A549 (cell line): ENCODE results near the gene TRAPPC10. TPM values are rescaled to one million over a fixed set of nuclear protein-coding genes. Genes with fewer than 3 reads are reported as not detected.

Source experiments
- ATAC-seq, 2 experiments: fragments of 200-7000 bp in 1 of 2; fragments of >200 bp in 1 of 2; cut with Nextera tagmentation in 1 of 2; cut with Tn5 transposase in 1 of 2; 3 replicates each; pipeline versions ENCODE4 v1.8.0 to v1.9.1; 2018 to 2020; ENCODE audit warnings: mild to moderate bottlenecking in 1 of 2, moderate library complexity in 1 of 2
- CTCF ChIA-PET: fragments of 300-600 bp; sonication (Branson Sonifier 250); formaldehyde crosslinking; extraction: SDS; loops from one replicate; lab custom pipeline; 2021; ENCODE audit warnings: antibody characterized with exemption, inconsistent platforms; lab: Yijun Ruan, JAX
- POLR2A ChIA-PET: fragments of 350-600 bp; formaldehyde crosslinking; extraction: SDS; loops from one replicate; lab custom pipeline; 2021; ENCODE audit warnings: antibody characterized with exemption, inconsistent platforms; lab: Yijun Ruan, JAX
- DNase-seq, 2 experiments: peaks; one replicate each; pipeline versions ENCODE4 v3.0.0 to v3.0.0-alpha.2; 2011 to 2016; ENCODE audit warnings: low read depth in 1 of 2, low spot score in 1 of 2
- FAIRE-seq: peaks from 2 replicates; lab custom pipeline; 2011; peaks lifted over from hg19 to GRCh38; lab: Jason Lieb, UNC
- H3K27ac ChIP-seq, 2 experiments: fragments of >200 bp; sonication (Bioruptor Twin); formaldehyde crosslinking; 3 replicates each; pipeline ENCODE4 v1.5.1; 2016 to 2017
- H3K4me1 ChIP-seq: fragments of >200 bp; sonication (Bioruptor Twin); formaldehyde crosslinking; 3 replicates; pipeline ENCODE4 v1.6.1; 2016
- H3K4me2 ChIP-seq: fragments of >200 bp; sonication (Bioruptor Twin); formaldehyde crosslinking; 3 replicates; pipeline ENCODE4 v1.6.1; 2016
- H3K4me3 ChIP-seq: fragments of >200 bp; sonication (Bioruptor Twin); formaldehyde crosslinking; 3 replicates; pipeline ENCODE4 v1.5.1; 2016
- H3K9me3 ChIP-seq: fragments of >200 bp; sonication (Bioruptor Twin); formaldehyde crosslinking; 3 replicates; pipeline ENCODE4 v1.6.1; 2016
- CBX8 ChIP-seq: fragments of 200-600 bp; sonication (generic); IDR thresholded peaks from 2 replicates; pipeline ENCODE4 v1.6.1; 2016
- CEBPB ChIP-seq, 2 experiments: fragments of >200 bp in 1 of 2; sonication (Bioruptor Twin) in 1 of 2; formaldehyde crosslinking in 1 of 2; IDR thresholded peaks; 2 replicates each; pipeline ENCODE4 v1.6.1; 2012 to 2016
- ESRRA ChIP-seq: fragments of 150-350 bp; IDR thresholded peaks from 2 replicates; pipeline ENCODE4 v1.6.1; 2014; ENCODE audit warnings: mild to moderate bottlenecking, low read length, borderline replicate concordance
- FOSB ChIP-seq: fragments of 250-450 bp; sonication (Bioruptor Pico); IDR thresholded peaks from 2 replicates; pipeline ENCODE4 v1.5.0; 2020; ENCODE audit warnings: mild to moderate bottlenecking, moderate library complexity
- FOSL2 ChIP-seq, 2 experiments: fragments of 450-650 bp in 1 of 2; fragments of >200 bp in 1 of 2; sonication (Bioruptor Twin) in 1 of 2; formaldehyde crosslinking; IDR thresholded peaks; 2 replicates each; pipeline versions ENCODE4 v1.5.0 to v1.6.1; 2016 to 2020; ENCODE audit warnings: mild to moderate bottlenecking in 1 of 2, moderate library complexity in 1 of 2
- GATA3 ChIP-seq: IDR thresholded peaks from 2 replicates; pipeline ENCODE4 v1.6.1; 2012; ENCODE audit warnings: borderline replicate concordance
- HDAC2 ChIP-seq: fragments of 200-600 bp; sonication (generic); IDR thresholded peaks from 2 replicates; pipeline ENCODE4 v1.6.1; 2016
- HEYL ChIP-seq: fragments of 250-450 bp; sonication (Bioruptor Pico); IDR thresholded peaks from 2 replicates; pipeline ENCODE4 v1.8.0; 2021; ENCODE audit warnings: mild to moderate bottlenecking, moderate library complexity
- HOXA7 ChIP-seq: fragments of 250-450 bp; sonication (Bioruptor Pico); IDR thresholded peaks from 2 replicates; pipeline ENCODE4 v1.5.0; 2020; ENCODE audit warnings: mild to moderate bottlenecking, moderate library complexity
- HOXB5 ChIP-seq: fragments of 250-450 bp; sonication (Bioruptor Pico); IDR thresholded peaks from 2 replicates; pipeline ENCODE4 v1.5.0; 2020; ENCODE audit warnings: mild to moderate bottlenecking, moderate library complexity
- JUN ChIP-seq, 2 experiments: fragments of >200 bp; sonication (Bioruptor Twin); formaldehyde crosslinking; IDR thresholded peaks; 2 replicates in 1 of 2; 3 replicates in 1 of 2; pipeline ENCODE4 v1.6.1; 2016 to 2017
- KDM1A ChIP-seq: fragments of 200-600 bp; sonication (generic); IDR thresholded peaks from 2 replicates; pipeline ENCODE4 v1.6.1; 2016; ENCODE audit warnings: low read depth, mild to moderate bottlenecking
- MAFK ChIP-seq: fragments of 450-650 bp; IDR thresholded peaks from 2 replicates; pipeline ENCODE4 v1.6.1; 2014; ENCODE audit not compliant: partially characterized antibody
- RARB ChIP-seq: fragments of 250-450 bp; sonication (Bioruptor Pico); IDR thresholded peaks from 2 replicates; pipeline ENCODE4 v1.8.0; 2021; ENCODE audit warnings: mild to moderate bottlenecking, moderate library complexity
- RCOR1 ChIP-seq: fragments of 150-350 bp; IDR thresholded peaks from 2 replicates; pipeline ENCODE4 v1.6.1; 2014; ENCODE audit warnings: antibody characterized with exemption, low read length, low read depth
- RFX5 ChIP-seq: fragments of 450-650 bp; IDR thresholded peaks from 2 replicates; pipeline ENCODE4 v1.7.1; 2014; ENCODE audit warnings: antibody characterized with exemption, mild to moderate bottlenecking, moderate library complexity
- RNF2 ChIP-seq: fragments of 200-600 bp; sonication (generic); IDR thresholded peaks from 2 replicates; pipeline ENCODE4 v1.6.1; 2016; ENCODE audit warnings: low read depth, mild to moderate bottlenecking, antibody characterized with exemption, moderate library complexity, borderline replicate concordance
- TP53 ChIP-seq: fragments of 250-450 bp; sonication (Bioruptor Pico); IDR thresholded peaks from 2 replicates; pipeline ENCODE4 v1.5.0; 2021; ENCODE audit warnings: mild to moderate bottlenecking, moderate library complexity
- ZNF302 ChIP-seq: fragments of 250-450 bp; sonication (Bioruptor Pico); IDR thresholded peaks from 2 replicates; pipeline ENCODE4 v1.9.0; 2021; ENCODE audit warnings: inconsistent platforms, mild to moderate bottlenecking, moderate library complexity
- WGBS: methylation state at CpG from one replicate; pipeline ENCODE4 v1.1.6; 2017; ENCODE audit errors: missing lambda C conversion rate; 5-methylcytosine and 5-hydroxymethylcytosine counted together
- polyA plus RNA-seq, 4 experiments: library from polyadenylated mRNA; depleted of rRNA in 3 of 4; stranded (reverse); fragments of >200 nt; fragmentation: RNase III in 1 of 4; extraction: RNeasy Plus Mini Kit Qiagen cat#74134 plus additional on column Dnase treatment in 1 of 4; gene quantifications; 2 replicates in 3 of 4; 3 replicates in 1 of 4; pipeline ENCODE4 v1.2.3, GENCODE V29; 2011 to 2017
- TF ChIP-seq, protein P1 (sequence below): fragments of >200 bp; sonication (Bioruptor Twin); formaldehyde crosslinking; IDR thresholded peaks from 2 replicates; pipeline ENCODE4 v1.6.1; 2016
- TF ChIP-seq, protein P2 (sequence below): IDR thresholded peaks from 2 replicates; pipeline ENCODE4 v1.6.1; 2012; ENCODE audit warnings: low read depth, borderline replicate concordance
- TF ChIP-seq, protein P3 (sequence below): IDR thresholded peaks from 2 replicates; pipeline ENCODE4 v1.6.1; 2012
- TF ChIP-seq, protein P4 (sequence below): fragments of 450-650 bp; IDR thresholded peaks from 2 replicates; pipeline ENCODE4 v1.6.1; 2014; ENCODE audit warnings: antibody characterized with exemption
- TF ChIP-seq, protein P5 (sequence below): fragments of 200-600 bp; sonication (generic); IDR thresholded peaks from 2 replicates; pipeline ENCODE4 v1.6.1; 2016; ENCODE audit warnings: antibody characterized with exemption, mild to moderate bottlenecking, moderate library complexity
- TF ChIP-seq, protein P6 (sequence below): fragments of 150-350 bp; IDR thresholded peaks from 2 replicates; pipeline ENCODE4 v1.6.1; 2014; ENCODE audit warnings: low read depth, mild to moderate bottlenecking, low read length
- TF ChIP-seq, protein P7 (sequence below): IDR thresholded peaks from 2 replicates; pipeline ENCODE4 v1.6.1; 2012
- TF ChIP-seq, protein P8 (sequence below): fragments of 250-450 bp; sonication (Bioruptor Pico); IDR thresholded peaks from 2 replicates; pipeline ENCODE4 v1.5.0; 2020; ENCODE audit warnings: low read depth, mild to moderate bottlenecking, moderate library complexity

TRAPPC10 gene
- polyA plus RNA-seq, 2 of the 4 experiments (the other 2 are of a cell fraction), result 11.8 to 27.7 TPM

DNA sequence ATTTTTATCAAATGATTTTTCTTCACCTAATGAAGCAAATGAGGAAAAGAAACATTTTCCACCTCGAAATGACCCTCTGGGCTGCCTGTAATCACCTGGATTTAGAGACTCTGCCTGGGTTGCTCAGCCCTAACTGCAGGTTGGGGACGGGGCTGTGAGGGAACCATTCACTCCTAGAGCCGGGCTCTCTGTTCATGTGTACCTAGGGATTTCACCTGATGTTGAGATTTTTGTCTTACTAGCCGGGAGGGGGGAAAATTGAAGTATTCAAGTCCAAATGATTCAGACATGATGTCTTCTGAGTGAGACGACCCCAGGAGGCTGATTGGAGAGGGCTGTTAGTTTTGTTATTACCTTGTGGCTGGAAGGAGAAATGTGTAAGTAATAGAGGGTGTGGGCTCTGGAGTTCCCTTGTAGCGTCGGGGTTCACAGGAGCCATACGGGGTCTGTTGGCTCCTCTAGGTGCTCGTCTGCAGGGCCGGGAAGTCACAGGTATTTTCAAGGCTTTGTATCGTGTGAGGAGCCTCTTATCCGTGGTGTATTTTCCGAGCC is 52.8 kb downstream of the TRAPPC10 start (continued):
- TF ChIP-seq FOSL2 (IDR thresholded peaks at IDR 0.05) (no peak), FOSL2 (CRISPR knock-in tag; IDR thresholded peaks at IDR 0.05) (no peak), HDAC2 (no peak), HEYL (no peak), RARB (CRISPR knock-in tag) (no peak), ESRRA (no peak), HOXB5 (CRISPR knock-in tag) (no peak)
- TF ChIP-seq, protein P1, sequence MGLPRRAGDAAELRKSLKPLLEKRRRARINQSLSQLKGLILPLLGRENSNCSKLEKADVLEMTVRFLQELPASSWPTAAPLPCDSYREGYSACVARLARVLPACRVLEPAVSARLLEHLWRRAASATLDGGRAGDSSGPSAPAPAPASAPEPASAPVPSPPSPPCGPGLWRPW, result no peak
- TF ChIP-seq, protein P2, sequence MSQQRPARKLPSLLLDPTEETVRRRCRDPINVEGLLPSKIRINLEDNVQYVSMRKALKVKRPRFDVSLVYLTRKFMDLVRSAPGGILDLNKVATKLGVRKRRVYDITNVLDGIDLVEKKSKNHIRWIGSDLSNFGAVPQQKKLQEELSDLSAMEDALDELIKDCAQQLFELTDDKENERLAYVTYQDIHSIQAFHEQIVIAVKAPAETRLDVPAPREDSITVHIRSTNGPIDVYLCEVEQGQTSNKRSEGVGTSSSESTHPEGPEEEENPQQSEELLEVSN, result no peak

DNA sequence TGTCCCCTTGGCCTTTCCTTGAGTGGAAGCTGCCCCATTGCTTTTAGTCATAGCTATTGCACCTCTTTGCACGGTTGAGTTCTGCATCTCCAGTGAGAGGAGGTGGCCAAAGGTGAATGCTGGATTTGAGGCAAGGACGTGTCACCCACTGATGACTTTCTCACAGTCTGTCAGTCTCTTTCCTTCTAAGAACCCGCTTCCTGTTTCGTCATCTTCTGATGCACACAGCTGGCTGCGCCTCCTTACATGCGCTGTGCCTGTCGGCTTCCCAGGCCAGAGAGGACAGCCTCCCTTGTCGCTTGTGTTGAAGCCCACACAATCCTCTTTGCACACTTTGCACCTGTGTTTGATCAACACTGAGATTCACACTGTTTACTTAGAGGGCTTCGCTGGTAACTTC is 53.3 kb downstream of the TRAPPC10 start:
- no peak overlapping the region for H3K4me2 ChIP-seq
- no peaks in the 10 kb centered on the region for H3K4me1 ChIP-seq
- ChIA-PET POLR2A (no interaction called here), CTCF (no interaction called here)
- no peaks in the 10 kb centered on the region for H3K9me3 ChIP-seq
- DNase-seq (no peak), ATAC-seq (no peak), FAIRE-seq (no peak)
- no peak overlapping the region for H3K27ac ChIP-seq
- TF ChIP-seq KDM1A (no peak), RNF2 (no peak), ZNF302 (CRISPR knock-in tag) (no peak), HOXA7 (no peak), TP53 (CRISPR knock-in tag) (no peak), HEYL (no peak), MAFK (no peak), CBX8 (no peak)
- TF ChIP-seq, protein P3, sequence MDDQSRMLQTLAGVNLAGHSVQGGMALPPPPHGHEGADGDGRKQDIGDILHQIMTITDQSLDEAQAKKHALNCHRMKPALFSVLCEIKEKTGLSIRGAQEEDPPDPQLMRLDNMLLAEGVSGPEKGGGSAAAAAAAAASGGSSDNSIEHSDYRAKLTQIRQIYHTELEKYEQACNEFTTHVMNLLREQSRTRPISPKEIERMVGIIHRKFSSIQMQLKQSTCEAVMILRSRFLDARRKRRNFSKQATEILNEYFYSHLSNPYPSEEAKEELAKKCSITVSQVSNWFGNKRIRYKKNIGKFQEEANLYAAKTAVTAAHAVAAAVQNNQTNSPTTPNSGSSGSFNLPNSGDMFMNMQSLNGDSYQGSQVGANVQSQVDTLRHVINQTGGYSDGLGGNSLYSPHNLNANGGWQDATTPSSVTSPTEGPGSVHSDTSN, result no peak
- TF ChIP-seq, protein P4, sequence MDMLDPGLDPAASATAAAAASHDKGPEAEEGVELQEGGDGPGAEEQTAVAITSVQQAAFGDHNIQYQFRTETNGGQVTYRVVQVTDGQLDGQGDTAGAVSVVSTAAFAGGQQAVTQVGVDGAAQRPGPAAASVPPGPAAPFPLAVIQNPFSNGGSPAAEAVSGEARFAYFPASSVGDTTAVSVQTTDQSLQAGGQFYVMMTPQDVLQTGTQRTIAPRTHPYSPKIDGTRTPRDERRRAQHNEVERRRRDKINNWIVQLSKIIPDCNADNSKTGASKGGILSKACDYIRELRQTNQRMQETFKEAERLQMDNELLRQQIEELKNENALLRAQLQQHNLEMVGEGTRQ, result no peak
- TF ChIP-seq, protein P5, sequence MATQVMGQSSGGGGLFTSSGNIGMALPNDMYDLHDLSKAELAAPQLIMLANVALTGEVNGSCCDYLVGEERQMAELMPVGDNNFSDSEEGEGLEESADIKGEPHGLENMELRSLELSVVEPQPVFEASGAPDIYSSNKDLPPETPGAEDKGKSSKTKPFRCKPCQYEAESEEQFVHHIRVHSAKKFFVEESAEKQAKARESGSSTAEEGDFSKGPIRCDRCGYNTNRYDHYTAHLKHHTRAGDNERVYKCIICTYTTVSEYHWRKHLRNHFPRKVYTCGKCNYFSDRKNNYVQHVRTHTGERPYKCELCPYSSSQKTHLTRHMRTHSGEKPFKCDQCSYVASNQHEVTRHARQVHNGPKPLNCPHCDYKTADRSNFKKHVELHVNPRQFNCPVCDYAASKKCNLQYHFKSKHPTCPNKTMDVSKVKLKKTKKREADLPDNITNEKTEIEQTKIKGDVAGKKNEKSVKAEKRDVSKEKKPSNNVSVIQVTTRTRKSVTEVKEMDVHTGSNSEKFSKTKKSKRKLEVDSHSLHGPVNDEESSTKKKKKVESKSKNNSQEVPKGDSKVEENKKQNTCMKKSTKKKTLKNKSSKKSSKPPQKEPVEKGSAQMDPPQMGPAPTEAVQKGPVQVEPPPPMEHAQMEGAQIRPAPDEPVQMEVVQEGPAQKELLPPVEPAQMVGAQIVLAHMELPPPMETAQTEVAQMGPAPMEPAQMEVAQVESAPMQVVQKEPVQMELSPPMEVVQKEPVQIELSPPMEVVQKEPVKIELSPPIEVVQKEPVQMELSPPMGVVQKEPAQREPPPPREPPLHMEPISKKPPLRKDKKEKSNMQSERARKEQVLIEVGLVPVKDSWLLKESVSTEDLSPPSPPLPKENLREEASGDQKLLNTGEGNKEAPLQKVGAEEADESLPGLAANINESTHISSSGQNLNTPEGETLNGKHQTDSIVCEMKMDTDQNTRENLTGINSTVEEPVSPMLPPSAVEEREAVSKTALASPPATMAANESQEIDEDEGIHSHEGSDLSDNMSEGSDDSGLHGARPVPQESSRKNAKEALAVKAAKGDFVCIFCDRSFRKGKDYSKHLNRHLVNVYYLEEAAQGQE, result no peak
- no peak overlapping the region for H3K4me3 ChIP-seq
- WGBS, result 91% methylated on average over 9 of the region's 9 CpGs

DNA sequence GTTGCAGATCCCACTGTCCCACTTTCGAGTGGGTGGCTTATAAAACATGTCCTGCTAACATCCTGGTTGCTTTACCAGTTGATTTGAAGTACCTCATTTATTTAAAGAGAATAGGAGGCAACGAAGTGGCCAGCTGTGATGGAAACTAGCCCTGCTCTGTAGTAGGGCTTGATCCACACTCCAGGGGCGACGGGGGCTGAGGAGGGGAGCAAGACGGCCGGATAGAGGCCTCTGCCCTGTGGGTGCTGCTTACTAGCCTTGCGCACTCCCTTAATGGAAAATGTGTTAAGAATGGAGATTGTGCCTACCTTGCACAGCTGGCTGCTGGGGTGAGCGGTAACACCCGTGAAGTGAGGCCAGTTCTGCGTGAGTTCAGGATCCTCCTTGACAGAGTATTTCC is 54.0 kb downstream of the TRAPPC10 start:
- H3K4me1 ChIP-seq, result no peaks in the 10 kb centered on the region
- no peak overlapping the region for H3K4me3 ChIP-seq
- FAIRE-seq (no peak), DNase-seq (no peak), ATAC-seq (no peak)
- H3K27ac ChIP-seq, result no peak overlapping the region
- ChIA-PET POLR2A (no interaction called here), CTCF (no interaction called here)
- WGBS, result 89% methylated on average over 10 of the region's 10 CpGs
- no peak overlapping the region for H3K4me2 ChIP-seq
- no peaks in the 10 kb centered on the region for H3K9me3 ChIP-seq
- TF ChIP-seq, protein P2, result no peak
- TF ChIP-seq, protein P6, sequence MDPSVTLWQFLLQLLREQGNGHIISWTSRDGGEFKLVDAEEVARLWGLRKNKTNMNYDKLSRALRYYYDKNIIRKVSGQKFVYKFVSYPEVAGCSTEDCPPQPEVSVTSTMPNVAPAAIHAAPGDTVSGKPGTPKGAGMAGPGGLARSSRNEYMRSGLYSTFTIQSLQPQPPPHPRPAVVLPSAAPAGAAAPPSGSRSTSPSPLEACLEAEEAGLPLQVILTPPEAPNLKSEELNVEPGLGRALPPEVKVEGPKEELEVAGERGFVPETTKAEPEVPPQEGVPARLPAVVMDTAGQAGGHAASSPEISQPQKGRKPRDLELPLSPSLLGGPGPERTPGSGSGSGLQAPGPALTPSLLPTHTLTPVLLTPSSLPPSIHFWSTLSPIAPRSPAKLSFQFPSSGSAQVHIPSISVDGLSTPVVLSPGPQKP, result no peak
- no peak for TF ChIP-seq TP53 (CRISPR knock-in tag)
- TF ChIP-seq GATA3, result no peak
- TF ChIP-seq, protein P7, sequence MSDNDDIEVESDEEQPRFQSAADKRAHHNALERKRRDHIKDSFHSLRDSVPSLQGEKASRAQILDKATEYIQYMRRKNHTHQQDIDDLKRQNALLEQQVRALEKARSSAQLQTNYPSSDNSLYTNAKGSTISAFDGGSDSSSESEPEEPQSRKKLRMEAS, result no peak
- no peak for TF ChIP-seq JUN (IDR thresholded peaks at IDR 0.05)
- TF ChIP-seq RFX5, result no peak
- TF ChIP-seq MAFK, result no peak
- TF ChIP-seq CEBPB (IDR thresholded peaks at IDR 0.05), result no peak
- no peak for TF ChIP-seq RCOR1
- TF ChIP-seq, protein P8, sequence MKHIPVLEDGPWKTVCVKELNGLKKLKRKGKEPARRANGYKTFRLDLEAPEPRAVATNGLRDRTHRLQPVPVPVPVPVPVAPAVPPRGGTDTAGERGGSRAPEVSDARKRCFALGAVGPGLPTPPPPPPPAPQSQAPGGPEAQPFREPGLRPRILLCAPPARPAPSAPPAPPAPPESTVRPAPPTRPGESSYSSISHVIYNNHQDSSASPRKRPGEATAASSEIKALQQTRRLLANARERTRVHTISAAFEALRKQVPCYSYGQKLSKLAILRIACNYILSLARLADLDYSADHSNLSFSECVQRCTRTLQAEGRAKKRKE, result no peak
- no peak for TF ChIP-seq FOSB (CRISPR knock-in tag)
